Hippocampal formation (tissue), 2 donors: ENCODE results near the gene MOG.

Experiments
- DNase-seq, 2 donors: peaks; one replicate each; lab custom pipeline; 2025; lab: John Stamatoyannopoulos, UW

MOG gene

GRCh38 chr6:29676981-29677601, 20.2 kb downstream of the MOG start:
- DNase-seq, result no peak

- no peak for DNase-seq
These were observed 21.2 kb downstream of the MOG start for GRCh38 chr6:29678114-29678513.

- DNase-seq, result no peak
These were observed 23.1 kb downstream of the MOG start for GRCh38 chr6:29679962-29680361.

GRCh38 chr6:29680416-29680815, 23.5 kb downstream of the MOG start:
- DNase-seq, result no peak

- DNase-seq, result no peak
These were observed 24.0 kb downstream of the MOG start, which contains the start of gene ZFP57 for GRCh38 chr6:29680904-29681303. Gene ZFP57 (minus strand): TSS chr6:29681152. CDS start chr6:29677003, 4,149 bp downstream.

- no peak for DNase-seq
These were observed 24.9 kb downstream of the MOG start for GRCh38 chr6:29681811-29682210.

GRCh38 chr6:29685718-29686326, 28.9 kb downstream of the MOG start:
- DNase-seq, result peak in 1 of 2 donors; percentile 42

GRCh38 chr6:29694637-29695036, 37.7 kb downstream of the MOG start:
- DNase-seq, result no peak

- DNase-seq, result no peak
These were observed 39.5 kb downstream of the MOG start for GRCh38 chr6:29696147-29697125.

GRCh38 chr6:29702519-29703103, 45.7 kb downstream of the MOG start:
- DNase-seq, result no peak

- DNase-seq, result peak; percentile 9 to 67
These were observed 48.7 kb downstream of the MOG start for GRCh38 chr6:29705389-29706231.

GRCh38 chr6:29708432-29709179, 51.7 kb downstream of the MOG start:
- no peak for DNase-seq

- DNase-seq, result no peak
These were observed 52.3 kb downstream of the MOG start for GRCh38 chr6:29709188-29709587.

- no peak for DNase-seq
These were observed 53.5 kb downstream of the MOG start for GRCh38 chr6:29710281-29710941.

GRCh38 chr6:29720863-29721262, 64.0 kb downstream of the MOG start:
- no peak for DNase-seq
